Measurements from ENCODE around the gene LDLRAD3. TPM values are rescaled to one million over a fixed set of nuclear protein-coding genes. Genes with fewer than 3 reads are reported as not detected.

Gene LDLRAD3
- total RNA-seq, 2 experiments from 2014 or later = 0.46 to 0.47 TPM

DNA sequence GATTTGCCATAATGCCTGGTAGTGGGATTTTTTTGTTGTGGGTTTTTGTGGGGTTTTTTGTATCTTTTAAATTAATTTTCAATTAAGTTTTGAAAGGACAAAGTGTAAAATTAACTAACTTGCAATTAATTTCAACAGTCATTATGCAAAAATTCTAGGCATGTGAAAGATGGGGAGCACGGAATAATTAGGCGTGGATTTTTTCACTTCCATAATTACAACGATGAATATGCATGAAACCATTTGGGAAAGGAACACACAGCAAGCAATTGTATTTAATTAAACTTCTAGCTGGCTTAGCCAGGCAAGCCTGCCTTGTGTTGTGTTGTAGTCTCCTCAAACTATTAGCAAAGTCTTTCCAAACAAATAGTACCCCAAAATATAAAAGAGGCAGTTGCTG, 257.5 kb downstream of the LDLRAD3 start:
- H3K27me3 Mint-ChIP-seq = peaks cover 18% of the 10 kb centered on the region
- H3K9me3 Mint-ChIP-seq (ENCODE audit: low read depth) = no peaks in the 10 kb centered on the region
- ChIA-PET POLR2A (interaction anchor here (0.7 kb wide), 1 partner anchor 19 kb away, joined by 7 read pairs; no protein-coding TSS in a partner anchor), CTCF (interaction anchor here (0.7 kb wide), 1 partner anchor 50 kb away, joined by 3 read pairs; no protein-coding TSS in a partner anchor)
- no peak for DNase-seq
- H3K36me3 Mint-ChIP-seq (ENCODE audit: low read depth) = no peaks in the 10 kb centered on the region
- no peak for ATAC-seq
- intact Hi-C loops (cut with DNase I, micrococcal nuclease) = no loop called here
- H3K4me1 Mint-ChIP-seq = no peaks in the 10 kb centered on the region
- H3K27ac Mint-ChIP-seq = no peak overlapping the region
- H3K4me3 Mint-ChIP-seq = no peak overlapping the region

DNA sequence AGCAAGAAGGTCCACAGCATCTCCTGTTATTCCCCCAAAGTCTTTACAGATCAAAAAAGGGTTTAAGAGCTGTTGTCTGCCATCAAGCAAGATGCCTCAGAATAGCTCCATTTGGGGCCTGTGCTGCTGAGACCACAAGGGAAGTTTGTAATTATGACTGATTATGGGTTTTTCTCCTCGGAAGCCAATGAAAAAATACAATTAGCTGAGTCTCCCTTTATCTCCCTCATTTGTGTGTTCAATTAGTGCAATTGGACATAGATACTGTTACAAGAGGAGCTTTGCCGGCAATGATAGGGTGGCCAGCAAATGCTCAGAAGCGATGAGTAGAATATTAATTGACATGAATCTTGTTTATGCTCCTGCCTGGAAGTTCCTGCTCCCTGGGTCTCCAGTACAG, 261.7 kb downstream of the LDLRAD3 start:
- H3K4me3 Mint-ChIP-seq = no peak overlapping the region
- peaks cover 10% of the 10 kb centered on the region for H3K27me3 Mint-ChIP-seq
- H3K4me1 Mint-ChIP-seq = no peaks in the 10 kb centered on the region
- no peak overlapping the region for H3K27ac Mint-ChIP-seq
- POLR2A ChIA-PET = no interaction called here
- intact Hi-C loops (cut with DNase I, micrococcal nuclease) = no loop called here
- CTCF ChIA-PET = interaction anchor here (1.5 kb wide), 1 partner anchor 60 kb away, joined by 8 read pairs; no protein-coding TSS in a partner anchor
- ATAC-seq = no peak
- DNase-seq = no peak
- no peaks in the 10 kb centered on the region for H3K36me3 Mint-ChIP-seq (ENCODE audit: low read depth)
- H3K9me3 Mint-ChIP-seq (ENCODE audit: low read depth) = no peaks in the 10 kb centered on the region

DNA sequence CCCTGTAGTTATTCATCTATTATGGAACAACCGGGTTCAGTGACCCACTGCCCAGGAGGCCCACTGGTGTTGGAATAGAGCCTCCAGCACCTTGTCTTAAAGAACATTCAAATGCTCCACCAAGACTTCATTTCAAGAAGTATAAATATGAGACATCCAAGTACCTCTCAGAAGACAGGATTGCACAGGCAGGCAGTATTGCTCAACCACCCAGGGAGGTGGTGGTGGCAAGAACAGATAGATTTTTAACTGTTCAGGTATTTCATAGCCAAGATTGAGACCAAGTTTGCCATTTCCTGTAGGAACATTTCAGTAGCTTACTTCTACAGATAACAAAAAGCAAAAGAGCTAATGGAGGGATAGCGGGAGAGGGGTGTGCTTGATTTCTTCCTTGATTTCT, 266.7 kb downstream of the LDLRAD3 start:
- Mint-ChIP-seq H3K36me3 (ENCODE audit: low read depth) (no peaks in the 10 kb centered on the region), H3K9me3 (ENCODE audit: low read depth) (no peaks in the 10 kb centered on the region), H3K27me3 (peaks cover 11% of the 10 kb centered on the region), H3K27ac (no peak overlapping the region), H3K4me3 (no peak overlapping the region), H3K4me1 (no peaks in the 10 kb centered on the region)
- intact Hi-C loops (cut with DNase I, micrococcal nuclease) = no loop called here
- POLR2A ChIA-PET = no interaction called here
- ATAC-seq (no peak), DNase-seq (no peak)
- CTCF ChIA-PET = interaction anchor here (1.0 kb wide), 1 partner anchor 36 kb away, joined by 3 read pairs; no protein-coding TSS in a partner anchor

DNA sequence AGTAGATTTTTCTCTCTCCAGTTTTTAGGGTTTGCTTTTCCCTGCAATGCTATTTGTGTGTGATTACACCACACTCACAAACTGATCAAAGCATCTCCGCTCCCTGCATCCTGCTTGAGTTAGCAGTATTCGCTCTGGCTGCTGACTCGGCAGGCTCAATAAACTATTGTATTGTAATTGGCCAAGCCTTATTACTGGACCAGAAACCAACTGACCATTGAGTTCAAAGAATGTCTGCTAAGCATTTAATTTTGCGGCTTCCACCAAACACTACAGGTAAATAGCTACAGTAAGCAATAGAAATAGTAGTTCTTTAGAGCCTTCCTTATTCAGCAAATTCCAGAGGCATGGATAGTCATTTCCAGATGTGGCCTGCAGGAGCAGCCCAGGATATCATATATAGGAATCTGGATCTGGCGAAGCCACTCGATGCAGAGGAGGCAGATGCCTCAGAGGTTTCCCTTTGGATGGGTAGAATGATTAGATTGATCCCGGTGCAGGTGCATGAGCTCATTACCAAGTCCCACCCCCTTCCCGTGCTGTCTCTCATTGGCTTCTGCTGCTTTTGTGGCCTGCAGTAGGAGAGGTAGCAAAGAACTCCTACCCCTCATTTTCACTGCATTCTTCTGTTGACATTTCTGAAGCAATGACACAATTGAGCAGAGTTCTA, 268.0 kb downstream of the LDLRAD3 start:
- intact Hi-C loops (cut with DNase I, micrococcal nuclease) = no loop called here
- no peak overlapping the region for H3K4me3 Mint-ChIP-seq
- H3K27ac Mint-ChIP-seq = no peak overlapping the region
- no peaks in the 10 kb centered on the region for H3K36me3 Mint-ChIP-seq (ENCODE audit: low read depth)
- H3K27me3 Mint-ChIP-seq = peaks cover 10% of the 10 kb centered on the region
- H3K4me1 Mint-ChIP-seq = no peaks in the 10 kb centered on the region
- DNase-seq (no peak), ATAC-seq (no peak)
- POLR2A ChIA-PET = no interaction called here
- H3K9me3 Mint-ChIP-seq (ENCODE audit: low read depth) = no peaks in the 10 kb centered on the region
- CTCF ChIA-PET = no interaction called here

DNA sequence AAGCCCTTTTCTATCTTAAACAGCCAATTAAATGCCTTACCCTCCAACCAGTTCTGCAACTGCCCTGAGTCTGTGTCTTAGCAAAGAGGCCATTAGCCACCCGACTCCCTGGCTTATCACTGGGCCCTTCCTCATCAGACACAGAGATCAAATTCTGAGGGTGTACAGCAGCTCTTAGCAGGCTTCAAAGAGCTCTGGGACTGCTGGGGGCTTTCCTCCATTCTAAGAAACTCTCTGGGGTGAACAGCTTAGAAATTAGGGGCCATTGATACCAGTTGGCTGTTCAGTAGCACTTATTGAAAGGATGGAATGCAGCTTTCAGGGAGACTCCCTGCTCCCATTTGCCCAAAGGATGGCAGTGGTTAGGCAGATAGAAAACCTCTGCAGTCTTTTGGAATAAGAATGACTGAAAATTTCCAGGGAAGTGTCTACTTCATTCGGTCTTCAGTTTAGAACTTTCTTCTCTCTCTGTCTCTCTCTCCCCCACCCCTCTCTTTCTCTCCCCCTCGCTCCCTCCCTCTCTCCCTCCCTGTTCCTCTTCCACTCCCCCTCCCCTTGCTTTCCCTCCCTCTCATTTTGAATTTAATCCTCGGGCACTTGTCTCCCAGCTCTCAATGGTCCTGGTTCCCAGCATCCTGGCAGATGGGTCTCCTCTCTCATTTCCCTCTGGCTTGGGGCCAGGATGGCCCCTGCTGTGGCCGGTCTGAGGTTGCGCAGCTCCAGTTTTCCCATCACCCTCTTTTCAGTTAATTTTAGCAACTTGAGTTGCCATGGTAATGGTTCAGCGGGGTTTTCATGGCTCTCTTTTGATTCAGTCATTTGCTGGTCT, 268.9 kb downstream of the LDLRAD3 start:
- Mint-ChIP-seq H3K27me3 (peaks cover 10% of the 10 kb centered on the region), H3K4me1 (no peaks in the 10 kb centered on the region), H3K36me3 (ENCODE audit: low read depth) (no peaks in the 10 kb centered on the region), H3K9me3 (ENCODE audit: low read depth) (no peaks in the 10 kb centered on the region), H3K4me3 (no peak overlapping the region), H3K27ac (no peak overlapping the region)
- ChIA-PET CTCF (no interaction called here), POLR2A (no interaction called here)
- intact Hi-C loops (cut with DNase I, micrococcal nuclease) = no loop called here
- ATAC-seq (no peak), DNase-seq (no peak)

DNA sequence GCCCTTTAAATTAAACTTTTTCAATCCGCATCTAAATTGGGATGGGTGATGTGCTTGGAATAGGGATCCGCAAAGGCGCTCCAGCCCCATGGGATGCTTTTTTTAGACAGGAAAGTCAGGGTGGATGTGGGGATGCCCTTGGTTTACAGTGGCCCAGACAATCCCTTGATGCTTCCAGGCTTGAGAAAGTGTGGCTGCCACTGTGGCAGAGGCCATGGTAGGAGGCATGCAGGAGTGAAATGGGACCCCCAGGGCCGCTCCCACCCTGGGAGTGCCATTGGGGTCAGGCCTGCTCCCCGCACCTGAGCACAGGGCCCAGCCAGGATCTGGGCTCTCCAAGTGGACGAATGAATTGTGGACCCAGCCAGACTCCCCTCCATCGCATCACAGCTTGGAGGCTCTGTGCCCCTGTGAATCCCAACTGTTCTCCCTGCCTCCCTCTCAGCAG, 269.6 kb downstream of the LDLRAD3 start:
- CTCF ChIA-PET = no interaction called here
- Mint-ChIP-seq H3K27me3 (peaks cover 12% of the 10 kb centered on the region), H3K9me3 (ENCODE audit: low read depth) (no peaks in the 10 kb centered on the region), H3K36me3 (ENCODE audit: low read depth) (no peaks in the 10 kb centered on the region), H3K4me1 (no peaks in the 10 kb centered on the region), H3K27ac (no peak overlapping the region), H3K4me3 (no peak overlapping the region)
- intact Hi-C loops (cut with DNase I, micrococcal nuclease) = no loop called here
- no peak for DNase-seq
- no peak for ATAC-seq
- POLR2A ChIA-PET = no interaction called here

DNA sequence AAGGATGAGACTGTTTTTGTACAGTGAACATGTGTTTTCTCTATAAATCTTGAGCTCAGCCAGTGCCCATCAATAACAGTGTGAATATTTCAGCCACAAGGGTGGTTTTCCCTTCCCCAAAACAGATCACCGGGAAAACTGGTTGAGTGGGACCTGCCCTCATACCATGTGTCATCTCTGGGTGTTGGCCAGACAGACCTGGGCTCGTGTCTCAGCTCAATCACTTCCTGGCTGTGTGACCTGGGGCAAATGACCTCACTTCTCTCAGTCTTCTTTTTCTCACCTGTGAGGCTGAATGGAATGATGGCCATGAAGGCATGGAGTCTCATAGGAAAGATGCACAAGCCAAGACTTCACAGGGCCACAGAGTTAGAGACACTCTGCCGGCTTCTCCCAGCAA, 270.6 kb downstream of the LDLRAD3 start:
- DNase-seq = no peak
- H3K4me1 Mint-ChIP-seq = no peaks in the 10 kb centered on the region
- no peaks in the 10 kb centered on the region for H3K36me3 Mint-ChIP-seq (ENCODE audit: low read depth)
- CTCF ChIA-PET = interaction anchor here (0.6 to 1.2 kb wide), 2 partner anchors 392 to 729 kb away, joined by 3 to 4 read pairs; no protein-coding TSS in a partner anchor
- H3K27ac Mint-ChIP-seq = no peak overlapping the region
- no peak for ATAC-seq
- intact Hi-C loops (cut with DNase I, micrococcal nuclease) = no loop called here
- POLR2A ChIA-PET = no interaction called here
- no peak overlapping the region for H3K4me3 Mint-ChIP-seq
- H3K9me3 Mint-ChIP-seq (ENCODE audit: low read depth) = peaks cover 2% of the 10 kb centered on the region
- peaks cover 12% of the 10 kb centered on the region for H3K27me3 Mint-ChIP-seq

DNA sequence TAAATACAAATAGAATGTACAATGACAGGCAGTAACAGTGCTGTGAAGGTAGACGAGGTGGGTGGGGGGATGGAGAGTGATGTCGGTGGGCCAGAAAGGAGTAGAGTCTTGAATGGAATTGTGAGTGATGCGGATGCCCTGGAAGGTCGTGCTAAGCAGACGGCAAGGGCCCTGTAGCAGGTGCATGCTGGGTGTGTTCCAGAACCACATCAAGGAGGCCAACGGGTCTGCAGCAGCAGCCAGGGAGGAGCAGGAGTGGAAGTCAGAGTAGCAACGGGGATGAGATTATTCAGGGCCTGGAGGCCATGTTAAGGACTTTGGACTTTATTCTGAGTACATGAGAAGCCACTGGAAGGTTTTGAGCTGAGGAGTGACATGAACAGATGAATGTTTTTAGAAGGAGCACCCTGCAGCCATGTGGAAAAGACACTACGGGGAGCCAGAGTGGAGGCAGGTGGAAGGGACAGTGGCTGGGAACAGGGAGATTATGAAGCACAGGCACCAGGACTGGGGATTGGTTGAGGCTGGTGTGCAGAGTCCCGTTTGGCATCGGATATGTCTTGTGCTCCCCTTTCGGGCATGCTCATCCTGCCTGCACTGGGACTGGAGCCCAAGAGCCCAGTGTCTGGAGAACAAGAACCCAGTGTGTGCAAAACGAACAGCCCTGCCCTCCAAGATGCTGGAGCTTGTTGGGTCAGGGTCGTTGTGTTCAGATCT, 271.3 kb downstream of the LDLRAD3 start:
- ChIA-PET POLR2A (no interaction called here), CTCF (interaction anchor here (1.1 to 1.2 kb wide), 2 partner anchors 77 to 393 kb away, joined by 3 to 4 read pairs; no protein-coding TSS in a partner anchor)
- ATAC-seq (no peak), DNase-seq (no peak)
- H3K27ac Mint-ChIP-seq = no peak overlapping the region
- H3K4me1 Mint-ChIP-seq = no peaks in the 10 kb centered on the region
- no peak overlapping the region for H3K4me3 Mint-ChIP-seq
- H3K27me3 Mint-ChIP-seq = peaks cover 12% of the 10 kb centered on the region
- H3K36me3 Mint-ChIP-seq (ENCODE audit: low read depth) = no peaks in the 10 kb centered on the region
- H3K9me3 Mint-ChIP-seq (ENCODE audit: low read depth) = peaks cover 4% of the 10 kb centered on the region
- intact Hi-C loops (cut with DNase I, micrococcal nuclease) = no loop called here

DNA sequence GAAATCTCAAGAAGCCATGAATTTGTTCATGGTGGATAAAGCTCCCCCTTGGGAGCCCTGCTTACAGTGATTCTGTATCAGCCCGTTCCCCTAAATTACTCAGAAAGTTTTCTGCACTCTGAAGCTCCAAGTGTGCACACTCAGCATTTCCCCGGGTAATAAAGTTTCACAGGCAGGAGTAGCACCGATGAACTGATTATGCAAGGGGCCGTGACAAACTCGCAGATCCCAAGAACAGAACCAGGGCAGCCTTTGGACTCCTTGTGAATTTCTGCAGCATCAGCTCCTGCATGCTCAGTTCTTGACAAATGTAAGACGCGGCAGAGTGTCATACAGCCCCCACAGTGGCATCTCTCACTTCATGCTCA, 271.8 kb downstream of the LDLRAD3 start:
- CTCF ChIA-PET = interaction anchor here (1.1 to 1.2 kb wide), 3 partner anchors 50 to 393 kb away, joined by 3 to 4 read pairs (median 4); no protein-coding TSS in a partner anchor
- Mint-ChIP-seq H3K4me3 (no peak overlapping the region), H3K4me1 (no peaks in the 10 kb centered on the region), H3K9me3 (ENCODE audit: low read depth) (peaks cover 6% of the 10 kb centered on the region), H3K27me3 (peaks cover 14% of the 10 kb centered on the region), H3K27ac (no peak overlapping the region), H3K36me3 (ENCODE audit: low read depth) (no peaks in the 10 kb centered on the region)
- DNase-seq = no peak
- POLR2A ChIA-PET = no interaction called here
- intact Hi-C loops (cut with DNase I, micrococcal nuclease) = no loop called here
- no peak for ATAC-seq

DNA sequence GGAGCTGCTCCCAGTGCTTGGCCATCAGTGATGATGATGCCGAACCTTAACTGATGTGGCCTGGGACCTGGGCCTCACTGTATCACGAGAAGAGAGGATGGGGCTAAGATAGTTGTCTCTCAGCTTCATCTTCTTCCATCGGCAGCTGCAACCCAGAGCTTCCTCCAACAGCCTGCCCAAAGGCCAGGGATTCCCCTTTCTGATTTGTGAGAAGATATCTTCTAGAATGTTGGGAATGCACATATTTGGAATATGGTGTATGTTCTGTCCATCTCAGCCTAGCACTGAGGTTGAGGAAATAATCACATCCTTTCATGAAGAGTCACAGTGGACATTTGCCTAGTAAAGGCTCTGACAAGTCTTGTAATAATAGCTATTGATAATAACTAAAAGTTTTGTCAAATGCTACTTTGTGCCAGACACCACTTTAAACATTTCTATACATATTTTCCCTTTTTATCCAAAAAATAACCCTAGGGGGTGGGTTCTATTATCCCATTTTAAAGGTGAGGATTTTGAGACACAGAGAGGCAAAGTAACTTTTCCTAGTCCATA, 272.3 kb downstream of the LDLRAD3 start:
- ATAC-seq (no peak), DNase-seq (no peak)
- Mint-ChIP-seq H3K9me3 (ENCODE audit: low read depth) (peaks cover 6% of the 10 kb centered on the region), H3K4me3 (no peak overlapping the region), H3K36me3 (ENCODE audit: low read depth) (no peaks in the 10 kb centered on the region), H3K4me1 (no peaks in the 10 kb centered on the region), H3K27me3 (peaks cover 14% of the 10 kb centered on the region), H3K27ac (no peak overlapping the region)
- ChIA-PET CTCF (interaction anchor here (1.1 to 1.2 kb wide), 2 partner anchors 50 to 76 kb away, joined by 3 to 4 read pairs; no protein-coding TSS in a partner anchor), POLR2A (no interaction called here)
- intact Hi-C loops (cut with DNase I, micrococcal nuclease) = no loop called here

DNA sequence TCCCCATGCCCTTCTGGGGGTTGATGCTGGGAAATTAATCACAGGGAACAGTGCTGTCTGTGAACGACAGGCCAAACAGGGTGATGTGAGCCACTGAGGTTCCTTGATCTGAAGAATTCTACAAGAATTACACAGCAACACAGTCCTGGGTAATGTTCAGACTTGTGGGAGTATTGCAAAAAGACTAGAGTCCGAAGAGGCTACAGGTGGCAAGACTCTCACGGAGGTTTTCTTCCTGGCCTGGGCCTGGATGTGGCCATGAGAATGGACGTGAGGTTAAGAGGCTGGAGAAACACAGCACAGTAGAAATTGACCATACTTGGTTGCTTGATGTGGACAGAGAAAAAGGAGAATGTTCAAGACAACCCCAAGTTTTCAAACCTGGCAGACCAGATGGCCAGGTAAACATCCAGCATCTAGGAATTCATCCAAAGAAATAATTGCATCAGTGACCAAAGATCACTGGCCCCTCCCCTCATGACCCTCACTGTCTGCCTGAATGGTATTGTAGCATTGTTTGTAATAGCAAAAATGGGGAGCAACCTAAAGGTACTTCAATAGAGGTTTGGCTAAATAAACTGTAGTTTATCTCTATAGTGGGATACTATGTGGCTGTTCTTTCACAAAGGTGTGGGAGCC, 274.5 kb downstream of the LDLRAD3 start:
- Mint-ChIP-seq H3K4me3 (no peak overlapping the region), H3K27me3 (peaks cover 14% of the 10 kb centered on the region), H3K9me3 (ENCODE audit: low read depth) (peaks cover 6% of the 10 kb centered on the region), H3K4me1 (no peaks in the 10 kb centered on the region), H3K27ac (no peak overlapping the region), H3K36me3 (ENCODE audit: low read depth) (no peaks in the 10 kb centered on the region)
- ChIA-PET CTCF (no interaction called here), POLR2A (no interaction called here)
- no peak for DNase-seq
- no peak for ATAC-seq
- intact Hi-C loops (cut with DNase I, micrococcal nuclease) = no loop called here
